ENCODE data around the gene HSPH1. TPM values are rescaled to one million over a fixed set of nuclear protein-coding genes. Genes with fewer than 3 reads are reported as not detected.

HSPH1 gene
- total RNA-seq, 1 experiment from 2014 or later, result 105 TPM

GRCh38 chr13:31160857-31161556 lies 697 bp downstream of the HSPH1 start:
- no peaks in the 10 kb centered on the region for H3K9me3 ChIP-seq (ENCODE audit: insufficient read depth, low read depth)
- intact Hi-C loops (cut with micrococcal nuclease; ENCODE audit: unreplicated experiment), result loop anchor here (5.0 kb wide), 2 partner anchors 114 to 261 kb away; no protein-coding TSS in a partner anchor
- H2AFZ ChIP-seq, result peak overlapping the region; percentile 91
- peaks cover 10% of the 10 kb centered on the region; the same call in 1 of the 2 replicates for H3F3A ChIP-seq (ENCODE audit: insufficient read depth, low read depth)
- ChIA-PET CTCF (interaction anchor here (0.7 to 0.8 kb wide), 2 partner anchors 181 to 1107 kb away, joined by 3 read pairs; no protein-coding TSS in a partner anchor), POLR2A (ENCODE audit: unreplicated experiment) (interaction anchor here (0.7 kb wide), 2 partner anchors 35 to 158 kb away, joined by 4 read pairs; no protein-coding TSS in a partner anchor)
- peak overlapping the region; percentile 86 for H3K4me2 ChIP-seq
- BruUV-seq (replicated peaks), result TSS peak; percentile 48
- TF ChIP-seq EZH2 (IDR thresholded peaks at IDR 0.05; ENCODE audit: low read depth), result no peak
- no peaks in the 10 kb centered on the region for H3K27me3 ChIP-seq (ENCODE audit: insufficient read depth, low read depth)
- H3K9me2 ChIP-seq (ENCODE audit: insufficient read depth), result no peaks in the 10 kb centered on the region
- H4K20me1 ChIP-seq (ENCODE audit: insufficient read depth), result peaks cover 13% of the 10 kb centered on the region
- peaks cover 30% of the 10 kb centered on the region for H3K4me1 ChIP-seq (replicated peaks; ENCODE audit: insufficient read depth)
- peaks cover 9% of the 10 kb centered on the region; the same call in 1 of the 2 replicates for H3K36me3 ChIP-seq (ENCODE audit: low read depth)
- H3K4me3 ChIP-seq, result peak overlapping the region; percentile 67
- peaks cover 53% of the 10 kb centered on the region for H3K79me2 ChIP-seq (ENCODE audit: low read depth)
- H3K27ac ChIP-seq, result peak overlapping the region; percentile 58
- DNase-seq, result peak; percentile 38 to 54

- Histone ChIP-seq H3K9me3 (ENCODE audit: insufficient read depth, low read depth) (no peaks in the 10 kb centered on the region), H3F3A (ENCODE audit: insufficient read depth, low read depth) (peaks cover 10% of the 10 kb centered on the region; the same call in 1 of the 2 replicates), H3K27me3 (ENCODE audit: insufficient read depth, low read depth) (no peaks in the 10 kb centered on the region), H4K20me1 (ENCODE audit: insufficient read depth) (peaks cover 13% of the 10 kb centered on the region), H3K4me2 (peak overlapping the region; percentile 86), H3K79me2 (ENCODE audit: low read depth) (peaks cover 62% of the 10 kb centered on the region), H2AFZ (no peak overlapping the region), H3K4me3 (peak overlapping the region; percentile 67), H3K27ac (no peak overlapping the region), H3K36me3 (ENCODE audit: low read depth) (peaks cover 24% of the 10 kb centered on the region), H3K9me2 (ENCODE audit: insufficient read depth) (no peaks in the 10 kb centered on the region), H3K4me1 (replicated peaks; ENCODE audit: insufficient read depth) (peaks cover 29% of the 10 kb centered on the region)
- no TSS peak for BruUV-seq (replicated peaks)
- CTCF ChIA-PET, result no interaction called here
- POLR2A ChIA-PET (ENCODE audit: unreplicated experiment), result interaction anchor here (0.7 kb wide), 1 partner anchor 64 kb away, joined by 5 read pairs; no protein-coding TSS in a partner anchor
- intact Hi-C loops (cut with micrococcal nuclease; ENCODE audit: unreplicated experiment), result no loop called here
- DNase-seq, result no peak
- no peak for TF ChIP-seq CTCF (conservative IDR thresholded peaks at IDR 0.05)
- TF ChIP-seq EZH2 (IDR thresholded peaks at IDR 0.05; ENCODE audit: low read depth), result no peak
Observed at GRCh38 chr13:31159306-31159705, 2.4 kb downstream of the HSPH1 start.

- Histone ChIP-seq H2AFZ (no peak overlapping the region), H3K27me3 (ENCODE audit: insufficient read depth, low read depth) (no peaks in the 10 kb centered on the region), H3K4me1 (replicated peaks; ENCODE audit: insufficient read depth) (peaks cover 14% of the 10 kb centered on the region), H3K4me3 (no peak overlapping the region), H3K9me2 (ENCODE audit: insufficient read depth) (no peaks in the 10 kb centered on the region), H3F3A (ENCODE audit: insufficient read depth, low read depth) (peaks cover 10% of the 10 kb centered on the region; the same call in 1 of the 2 replicates), H3K79me2 (ENCODE audit: low read depth) (peaks cover 54% of the 10 kb centered on the region), H3K36me3 (ENCODE audit: low read depth) (peaks cover 66% of the 10 kb centered on the region), H4K20me1 (ENCODE audit: insufficient read depth) (peaks cover 5% of the 10 kb centered on the region), H3K4me2 (no peak overlapping the region), H3K9me3 (ENCODE audit: insufficient read depth, low read depth) (no peaks in the 10 kb centered on the region), H3K27ac (no peak overlapping the region)
- no TSS peak for BruUV-seq (replicated peaks)
- ChIA-PET CTCF (no interaction called here), POLR2A (ENCODE audit: unreplicated experiment) (no interaction called here)
- no peak for DNase-seq
- TF ChIP-seq CTCF (conservative IDR thresholded peaks at IDR 0.05), result no peak
- TF ChIP-seq EZH2 (IDR thresholded peaks at IDR 0.05; ENCODE audit: low read depth), result no peak
- intact Hi-C loops (cut with micrococcal nuclease; ENCODE audit: unreplicated experiment), result no loop called here
Observed at GRCh38 chr13:31154939-31155338, 6.8 kb downstream of the HSPH1 start.

Measured in PC-9 (cell line).